ENCODE data around the gene NHLRC3. TPM values are rescaled to one million over a fixed set of nuclear protein-coding genes. Genes with fewer than 3 reads are reported as not detected.

NHLRC3 gene
- total RNA-seq, 1 donor from 2014 or later = 19.2 TPM

Other genes with a start within 250 kb of the NHLRC3 start
- not detected in 2 replicates for gene STOML3, start 47.6 kb upstream of the NHLRC3 start, total RNA-seq
- gene PROSER1, start 367 bp upstream of the NHLRC3 start, total RNA-seq = 92.9 and 103 TPM in 2 replicates